ENCODE data around the gene KAT2A.

The KAT2A gene

GRCh38 chr17:42078396-42079043, 42.6 kb downstream of the KAT2A start:
- no peak for TF ChIP-seq POLR2AphosphoS5 (IDR thresholded peaks at IDR 0.05; ENCODE audit: low read depth, low read length)
- no peak for TF ChIP-seq FOXP2 (optimal IDR thresholded peaks at IDR 0.05; ENCODE audit: borderline replicate concordance, extremely low read depth, extremely low read length, insufficient read depth)
- TF ChIP-seq SIN3A (IDR thresholded peaks at IDR 0.05; ENCODE audit: borderline replicate concordance, insufficient read depth, low read length), result no peak
- TF ChIP-seq, protein P1, sequence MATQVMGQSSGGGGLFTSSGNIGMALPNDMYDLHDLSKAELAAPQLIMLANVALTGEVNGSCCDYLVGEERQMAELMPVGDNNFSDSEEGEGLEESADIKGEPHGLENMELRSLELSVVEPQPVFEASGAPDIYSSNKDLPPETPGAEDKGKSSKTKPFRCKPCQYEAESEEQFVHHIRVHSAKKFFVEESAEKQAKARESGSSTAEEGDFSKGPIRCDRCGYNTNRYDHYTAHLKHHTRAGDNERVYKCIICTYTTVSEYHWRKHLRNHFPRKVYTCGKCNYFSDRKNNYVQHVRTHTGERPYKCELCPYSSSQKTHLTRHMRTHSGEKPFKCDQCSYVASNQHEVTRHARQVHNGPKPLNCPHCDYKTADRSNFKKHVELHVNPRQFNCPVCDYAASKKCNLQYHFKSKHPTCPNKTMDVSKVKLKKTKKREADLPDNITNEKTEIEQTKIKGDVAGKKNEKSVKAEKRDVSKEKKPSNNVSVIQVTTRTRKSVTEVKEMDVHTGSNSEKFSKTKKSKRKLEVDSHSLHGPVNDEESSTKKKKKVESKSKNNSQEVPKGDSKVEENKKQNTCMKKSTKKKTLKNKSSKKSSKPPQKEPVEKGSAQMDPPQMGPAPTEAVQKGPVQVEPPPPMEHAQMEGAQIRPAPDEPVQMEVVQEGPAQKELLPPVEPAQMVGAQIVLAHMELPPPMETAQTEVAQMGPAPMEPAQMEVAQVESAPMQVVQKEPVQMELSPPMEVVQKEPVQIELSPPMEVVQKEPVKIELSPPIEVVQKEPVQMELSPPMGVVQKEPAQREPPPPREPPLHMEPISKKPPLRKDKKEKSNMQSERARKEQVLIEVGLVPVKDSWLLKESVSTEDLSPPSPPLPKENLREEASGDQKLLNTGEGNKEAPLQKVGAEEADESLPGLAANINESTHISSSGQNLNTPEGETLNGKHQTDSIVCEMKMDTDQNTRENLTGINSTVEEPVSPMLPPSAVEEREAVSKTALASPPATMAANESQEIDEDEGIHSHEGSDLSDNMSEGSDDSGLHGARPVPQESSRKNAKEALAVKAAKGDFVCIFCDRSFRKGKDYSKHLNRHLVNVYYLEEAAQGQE (IDR thresholded peaks at IDR 0.05; ENCODE audit: insufficient read depth in 1 of 2, low read depth in 2 of 2, low read length in 2 of 2), result no peak
- TF ChIP-seq TAF1 (IDR thresholded peaks at IDR 0.05; ENCODE audit: borderline replicate concordance, insufficient read depth, low read length), result no peak

DNA sequence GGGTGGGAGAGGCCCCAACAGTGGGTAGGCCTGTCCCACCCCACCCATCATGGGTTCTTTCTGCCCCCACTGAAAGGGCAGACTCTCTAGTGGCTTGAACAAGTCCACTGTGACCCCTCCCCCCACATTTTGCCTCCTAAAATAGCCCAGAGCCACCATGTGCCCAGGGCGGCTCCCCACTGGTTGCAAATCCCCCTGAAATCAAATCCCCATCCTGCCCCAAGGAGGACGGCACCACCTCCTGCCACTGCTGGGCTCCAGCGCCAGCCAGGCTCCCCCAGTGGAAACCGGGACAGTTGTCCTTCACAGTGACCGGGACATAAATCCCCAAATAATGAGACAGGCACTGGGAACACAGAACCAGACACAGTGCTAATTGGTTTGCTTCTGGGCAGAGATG, 43.4 kb downstream of the KAT2A start:
- TF ChIP-seq SIN3A (IDR thresholded peaks at IDR 0.05; ENCODE audit: borderline replicate concordance, insufficient read depth, low read length) (no peak), POLR2AphosphoS5 (IDR thresholded peaks at IDR 0.05; ENCODE audit: low read depth, low read length) (no peak), FOXP2 (optimal IDR thresholded peaks at IDR 0.05; ENCODE audit: borderline replicate concordance, extremely low read depth, extremely low read length, insufficient read depth) (no peak), TAF1 (IDR thresholded peaks at IDR 0.05; ENCODE audit: borderline replicate concordance, insufficient read depth, low read length) (no peak)
- TF ChIP-seq, protein P1 (IDR thresholded peaks at IDR 0.05; ENCODE audit: insufficient read depth in 1 of 2, low read depth in 2 of 2, low read length in 2 of 2), result no peak

- TF ChIP-seq TAF1 (IDR thresholded peaks at IDR 0.05; ENCODE audit: borderline replicate concordance, insufficient read depth, low read length) (no peak), POLR2AphosphoS5 (IDR thresholded peaks at IDR 0.05; ENCODE audit: low read depth, low read length) (no peak), SIN3A (IDR thresholded peaks at IDR 0.05; ENCODE audit: borderline replicate concordance, insufficient read depth, low read length) (no peak), FOXP2 (optimal IDR thresholded peaks at IDR 0.05; ENCODE audit: borderline replicate concordance, extremely low read depth, extremely low read length, insufficient read depth) (no peak)
- TF ChIP-seq, protein P1 (IDR thresholded peaks at IDR 0.05; ENCODE audit: insufficient read depth in 1 of 2, low read depth in 2 of 2, low read length in 2 of 2), result no peak
These were observed 44.2 kb downstream of the KAT2A start for GRCh38 chr17:42076797-42077559.

- TF ChIP-seq FOXP2 (optimal IDR thresholded peaks at IDR 0.05; ENCODE audit: borderline replicate concordance, extremely low read depth, extremely low read length, insufficient read depth) (no peak), TAF1 (IDR thresholded peaks at IDR 0.05; ENCODE audit: borderline replicate concordance, insufficient read depth, low read length) (no peak), POLR2AphosphoS5 (IDR thresholded peaks at IDR 0.05; ENCODE audit: low read depth, low read length) (no peak)
- TF ChIP-seq, protein P1 (IDR thresholded peaks at IDR 0.05; ENCODE audit: insufficient read depth in 1 of 2, low read depth in 2 of 2, low read length in 2 of 2), result no peak
These were observed 45.4 kb downstream of the KAT2A start for GRCh38 chr17:42075789-42076188.
